Tracheal epithelial cell (primary cell): Measurements from ENCODE around the gene EPHA10. TPM values are rescaled to one million over a fixed set of nuclear protein-coding genes. Genes with fewer than 3 reads are reported as not detected.

ENCODE experiments used
- total RNA-seq: library from RNA; depleted of rRNA; stranded (reverse); fragments of >200 nt; gene quantifications from 2 replicates; pipeline ENCODE4 v1.2.1, GENCODE V29; 2014

The EPHA10 gene
- total RNA-seq: 0.24 TPM in 1 of 2 replicates, not detected in the other

DNA sequence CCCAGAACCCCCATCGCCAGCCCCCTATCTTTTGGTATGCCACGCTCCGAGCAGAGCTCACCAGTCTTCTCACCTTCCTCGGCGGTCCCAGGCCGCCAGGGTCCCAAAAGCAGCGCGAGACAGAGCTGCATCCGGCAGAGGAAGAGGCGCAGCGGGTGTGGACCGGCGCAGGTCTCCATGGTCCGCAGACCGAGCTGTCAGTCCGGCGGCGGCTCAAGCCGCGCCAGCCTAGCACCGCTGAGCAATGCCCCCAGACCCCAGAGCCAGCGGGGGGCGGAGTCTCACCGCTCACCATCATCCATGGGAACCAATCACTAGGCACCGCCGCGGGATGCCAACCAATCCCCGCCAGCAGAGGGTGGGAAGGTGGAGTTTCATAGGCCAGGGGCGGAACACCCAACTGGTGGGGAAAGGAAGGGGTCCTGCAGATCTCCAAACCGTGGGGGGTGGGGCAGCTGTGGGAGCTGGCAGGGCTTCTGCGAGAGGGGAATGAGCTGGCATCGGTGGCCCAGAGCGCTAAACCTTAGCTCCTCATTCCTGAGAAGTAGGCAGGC lies at the start of gene EPHA10:
TSS of gene EPHA10 (minus strand) at position 233 of the 554 bp plus-strand sequence. CDS start at position 179, 54 bp downstream.

DNA sequence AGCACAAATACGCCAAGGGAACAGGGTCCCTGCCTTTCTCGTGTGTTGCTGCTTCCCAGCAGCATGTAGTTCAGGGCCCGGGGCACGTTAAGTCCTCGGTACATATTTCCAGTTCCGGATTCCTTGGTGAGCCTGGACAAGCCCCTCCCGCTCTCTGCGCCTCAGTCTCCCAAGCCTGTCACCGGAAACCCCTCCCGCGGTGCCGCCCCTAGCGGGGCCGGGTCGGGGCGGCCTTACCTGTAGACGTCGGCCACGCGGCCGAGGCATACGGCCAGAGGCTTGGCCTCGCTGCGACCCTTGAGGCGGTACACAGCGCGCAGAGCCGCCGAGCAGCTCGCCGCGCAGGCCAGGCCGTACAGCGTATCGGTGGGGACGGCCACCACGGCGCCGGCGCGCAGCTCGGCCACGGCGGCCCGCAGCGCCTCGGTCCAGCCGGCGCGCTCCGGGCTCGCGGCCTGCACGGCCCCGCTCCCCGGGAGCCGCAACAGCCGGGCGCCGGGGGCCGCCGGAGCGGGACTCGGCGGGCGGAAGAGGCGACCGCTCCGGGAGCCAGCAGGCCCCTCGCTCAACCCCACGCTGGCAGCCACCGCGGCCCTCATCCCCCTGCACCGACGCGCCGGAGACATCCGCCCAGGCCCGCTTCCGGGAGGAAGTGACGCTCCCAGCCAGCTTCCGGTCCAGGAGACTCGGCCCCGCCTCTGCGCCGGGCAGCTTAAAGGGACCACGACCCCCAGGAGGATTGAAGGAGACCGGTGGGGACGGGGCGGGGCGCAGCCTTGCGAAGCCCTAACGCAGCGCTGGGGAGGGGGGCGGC lies 42.8 kb upstream of the EPHA10 start, which contains the start of the genes C1orf122 and YRDC:
TSS of gene C1orf122 (plus strand) at position 236 of the 814 bp plus-strand sequence. CDS start 615 bp downstream, outside the sequence.
TSS of gene YRDC (minus strand) at position 654 of the 814 bp plus-strand sequence. CDS start at position 626, 28 bp downstream.

DNA sequence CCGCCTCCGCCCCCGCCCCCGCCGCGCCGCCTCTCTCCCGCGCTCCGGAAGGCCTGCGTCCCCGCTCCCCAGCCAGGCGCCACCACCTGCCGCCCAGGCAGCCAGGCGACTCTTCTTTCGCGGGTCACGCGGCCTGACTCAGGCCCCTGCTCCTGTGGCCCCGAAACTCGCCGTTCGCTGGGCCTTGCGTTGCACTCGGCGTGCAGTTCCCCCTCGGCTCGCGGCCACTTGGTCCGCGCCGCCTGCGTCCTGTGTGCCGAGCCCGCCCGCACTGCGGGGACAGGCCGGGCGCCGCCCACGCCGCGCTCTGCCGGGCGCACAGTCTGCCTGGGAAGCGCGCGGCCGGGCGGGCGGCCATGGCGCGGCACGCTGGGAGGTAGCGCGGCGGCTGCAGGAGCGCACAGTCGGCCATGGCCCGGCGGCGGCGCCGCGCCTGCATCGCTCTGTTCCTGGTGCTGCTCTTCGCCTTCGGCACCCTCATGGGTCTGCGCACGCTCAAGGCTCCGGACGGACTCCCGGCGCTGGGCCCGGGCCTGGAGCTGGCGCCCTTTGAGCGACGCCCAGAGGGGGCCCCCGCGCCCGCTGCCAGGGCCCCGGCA lies 29.0 kb upstream of the EPHA10 start, which contains the start of gene MANEAL:
TSS of gene MANEAL (plus strand) at position 75 of the 599 bp plus-strand sequence. CDS start at position 411, 336 bp downstream.

DNA sequence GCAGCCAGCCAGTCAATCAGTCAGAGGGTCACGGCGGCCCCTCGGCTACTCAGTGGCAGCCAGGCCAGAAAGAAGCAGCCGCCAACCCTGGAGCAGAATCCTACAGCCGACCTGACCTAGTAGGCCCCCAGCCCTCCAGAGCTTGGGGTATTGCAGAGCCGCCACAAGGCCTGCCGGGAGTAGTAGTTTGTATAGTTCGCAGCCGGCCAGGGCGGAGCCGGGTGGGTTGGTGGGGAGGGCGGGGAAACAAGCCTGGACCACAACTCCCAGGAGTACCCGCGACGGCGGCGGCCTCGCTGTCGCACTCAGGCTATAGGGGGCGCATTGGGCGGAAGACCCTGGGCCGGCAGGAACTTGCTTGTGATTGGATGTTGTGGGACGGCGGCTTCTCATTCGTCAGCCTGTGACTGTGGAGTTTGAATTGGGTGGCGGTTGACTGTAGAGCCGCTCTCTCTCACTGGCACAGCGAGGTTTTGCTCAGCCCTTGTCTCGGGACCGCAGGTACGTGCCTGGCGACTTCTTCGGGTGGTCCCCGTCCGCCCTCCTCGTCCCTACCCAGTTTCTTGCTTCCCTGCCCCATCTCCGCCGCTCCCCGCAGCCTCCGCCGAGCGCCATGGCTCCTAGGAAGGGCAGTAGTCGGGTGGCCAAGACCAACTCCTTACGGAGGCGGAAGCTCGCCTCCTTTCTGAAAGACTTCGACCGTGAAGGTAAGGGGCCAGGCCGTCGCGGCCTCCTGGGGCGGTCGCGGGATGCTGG lies 72.7 kb downstream of the EPHA10 start, which contains the start of gene CDCA8:
TSS of gene CDCA8 (plus strand) at position 439 of the 756 bp plus-strand sequence. CDS start at position 614, 175 bp downstream.

Other genes with a start within 250 kb of the EPHA10 start
- gene SNIP1, start 210.8 kb downstream of the EPHA10 start, total RNA-seq: 8.5 and 18.8 TPM in 2 replicates
- 0.21 and 0.48 TPM in 2 replicates for gene DNALI1, start 208.2 kb downstream of the EPHA10 start, total RNA-seq
- gene GNL2, start 169.2 kb downstream of the EPHA10 start, total RNA-seq: 57.8 and 62.2 TPM in 2 replicates
- 0.24 TPM in 1 of 2 replicates, not detected in the other for gene RSPO1, start 130.2 kb downstream of the EPHA10 start, total RNA-seq
- gene CDCA8, start 72.6 kb downstream of the EPHA10 start, total RNA-seq: 0.64 and 1.4 TPM in 2 replicates
- 0.64 and 2.2 TPM in 2 replicates for gene MANEAL, start 28.7 kb upstream of the EPHA10 start, total RNA-seq
- gene C1orf122, start 42.7 kb upstream of the EPHA10 start, total RNA-seq: 42.8 and 54.9 TPM in 2 replicates
- gene YRDC, start 43.1 kb upstream of the EPHA10 start, total RNA-seq: 42.7 and 49.7 TPM in 2 replicates
- 1.9 and 3.6 TPM in 2 replicates for gene MTF1, start 94.5 kb upstream of the EPHA10 start, total RNA-seq
- gene INPP5B, start 181.9 kb upstream of the EPHA10 start, total RNA-seq: 7.0 and 11.3 TPM in 2 replicates
- 60.2 and 97.0 TPM in 2 replicates for gene SF3A3, start 224.9 kb upstream of the EPHA10 start, total RNA-seq
- 6.8 and 9.2 TPM in 2 replicates for gene FHL3, start 240.4 kb upstream of the EPHA10 start, total RNA-seq
- gene UTP11, start 247.6 kb upstream of the EPHA10 start, total RNA-seq: 26.4 and 31.8 TPM in 2 replicates